ENCODE measurements around the gene KIF15.

The KIF15 gene

GRCh38 chr3:44861412-44862225 is 100.0 kb downstream of the KIF15 start, which contains the start of gene TMEM42 (continued):
- 0 out of 2 replicates have a peak, but pooled peaks have one; percentile 19 for TF ChIP-seq KLF10 (tag by site-specific recombination; IDR thresholded peaks at IDR 0.05)
- no peak for TF ChIP-seq ZNF140 (tag by site-specific recombination; IDR thresholded peaks at IDR 0.05)
- no peak for TF ChIP-seq REPIN1 (tag by site-specific recombination; IDR thresholded peaks at IDR 0.05; ENCODE audit: low read depth)
- 0 out of 2 replicates have a peak, but pooled peaks have one; percentile 56 for TF ChIP-seq ZBTB20 (tag by site-specific recombination; IDR thresholded peaks at IDR 0.05)
- TF ChIP-seq ZNF423 (tag by site-specific recombination; IDR thresholded peaks at IDR 0.05), result peak; percentile 85
- no peak for TF ChIP-seq MZF1 (tag by site-specific recombination; IDR thresholded peaks at IDR 0.05; ENCODE audit: borderline replicate concordance)
- TF ChIP-seq ZNF521 (tag by site-specific recombination; IDR thresholded peaks at IDR 0.05), result no peak
- TF ChIP-seq ZNF23 (tag by site-specific recombination; IDR thresholded peaks at IDR 0.05; ENCODE audit: borderline replicate concordance), result no peak
- TF ChIP-seq ZNF341 (tag by site-specific recombination; IDR thresholded peaks at IDR 0.05; ENCODE audit: low read depth), result no peak
- peak; percentile 25; the same call in 1 of the 2 replicates for TF ChIP-seq GLIS1 (tag by site-specific recombination; IDR thresholded peaks at IDR 0.05)
- 0 out of 2 replicates have a peak, but pooled peaks have one; percentile 11 for TF ChIP-seq KLF1 (tag by site-specific recombination; IDR thresholded peaks at IDR 0.05)
- TF ChIP-seq ZNF24 (tag by site-specific recombination; IDR thresholded peaks at IDR 0.05), result no peak
- TF ChIP-seq ZNF112 (tag by site-specific recombination; IDR thresholded peaks at IDR 0.05), result no peak
- no peak for TF ChIP-seq CTCF (tag by site-specific recombination; IDR thresholded peaks at IDR 0.05)
- TF ChIP-seq KLF8 (tag by site-specific recombination; IDR thresholded peaks at IDR 0.05), result peak; percentile 17; the same call in 1 of the 2 replicates
- no peak for TF ChIP-seq ZNF785 (tag by site-specific recombination; IDR thresholded peaks at IDR 0.05)
- TF ChIP-seq OSR2 (tag by site-specific recombination; IDR thresholded peaks at IDR 0.05), result no peak
- TF ChIP-seq REST (tag by site-specific recombination; IDR thresholded peaks at IDR 0.05), result no peak
- TF ChIP-seq ZNF175 (tag by site-specific recombination; IDR thresholded peaks at IDR 0.05), result no peak
- TF ChIP-seq YY2 (tag by site-specific recombination; IDR thresholded peaks at IDR 0.05), result 0 out of 2 replicates have a peak, but pooled peaks have one; percentile 51
- TF ChIP-seq ZNF394 (tag by site-specific recombination; IDR thresholded peaks at IDR 0.05; ENCODE audit: borderline replicate concordance), result no peak
- no peak for TF ChIP-seq ZBTB49 (tag by site-specific recombination; IDR thresholded peaks at IDR 0.05; ENCODE audit: low read depth)
- TF ChIP-seq ZXDB (tag by site-specific recombination; IDR thresholded peaks at IDR 0.05), result peak; percentile 70
- TF ChIP-seq ZBTB1 (tag by site-specific recombination; IDR thresholded peaks at IDR 0.05), result no peak
- TF ChIP-seq ZNF19 (tag by site-specific recombination; IDR thresholded peaks at IDR 0.05; ENCODE audit: low read depth), result no peak
- no peak for TF ChIP-seq ZNF707 (tag by site-specific recombination; IDR thresholded peaks at IDR 0.05)
- TF ChIP-seq PRDM1 (tag by site-specific recombination; IDR thresholded peaks at IDR 0.05), result no peak
- no peak for TF ChIP-seq ZNF704 (tag by site-specific recombination; IDR thresholded peaks at IDR 0.05)
- TF ChIP-seq ZNF10 (tag by site-specific recombination; IDR thresholded peaks at IDR 0.05), result peak; percentile 57; the same call in 1 of the 2 replicates
- no peak for TF ChIP-seq ZNF488 (tag by site-specific recombination; IDR thresholded peaks at IDR 0.05)
- peak; percentile 79 for TF ChIP-seq YY1 (tag by site-specific recombination; IDR thresholded peaks at IDR 0.05)
